C4-2B (cell line): ENCODE measurements around the gene C4orf50.

ENCODE experiments used
- CTCF ChIP-seq: fragments of 450-650 bp; conservative IDR thresholded peaks from 2 replicates; pipeline ENCODE4 v1.5.1; 2017; ENCODE audit warnings: mild to moderate bottlenecking
- ZFX ChIP-seq: fragments of 450-650 bp; IDR thresholded peaks from 2 replicates; pipeline ENCODE4 v1.6.1; 2017

- TF ChIP-seq CTCF (no peak), ZFX (no peak)
Measured at GRCh38 chr4:6050551-6050950, 32.3 kb upstream of the C4orf50 start.
